GDM1 (cell line): ENCODE data around the gene ZBTB45.

Source experiments
- DNase-seq: peaks from one replicate; lab custom pipeline; 2025; lab: John Stamatoyannopoulos, UW

The ZBTB45 gene

GRCh38 chr19:58519355-58520256 lies at the start of gene ZBTB45:
Gene ZBTB45 (minus strand): TSS chr19:58519810. CDS start chr19:58517673, 2,137 bp downstream.
- peak; percentile 97 for DNase-seq

- no peak for DNase-seq
Observed at GRCh38 chr19:58568453-58569130, 49.0 kb upstream of the ZBTB45 start.

GRCh38 chr19:58566989-58567388 lies 47.4 kb upstream of the ZBTB45 start:
- no peak for DNase-seq

- DNase-seq, result no peak
Observed at GRCh38 chr19:58563823-58564222, 44.2 kb upstream of the ZBTB45 start.

- no peak for DNase-seq
Observed at GRCh38 chr19:58563034-58563573, 43.5 kb upstream of the ZBTB45 start.

- DNase-seq, result no peak
Observed at GRCh38 chr19:58562122-58563033, 42.8 kb upstream of the ZBTB45 start.

GRCh38 chr19:58561373-58562121 lies 41.9 kb upstream of the ZBTB45 start:
- no peak for DNase-seq

GRCh38 chr19:58560921-58561320 lies 41.3 kb upstream of the ZBTB45 start:
- no peak for DNase-seq

GRCh38 chr19:58560007-58560887 lies 40.6 kb upstream of the ZBTB45 start:
- DNase-seq, result no peak

- no peak for DNase-seq
Observed at GRCh38 chr19:58559275-58560006, 39.8 kb upstream of the ZBTB45 start.

GRCh38 chr19:58558623-58559274 lies 39.1 kb upstream of the ZBTB45 start:
- no peak for DNase-seq

GRCh38 chr19:58558066-58558622 lies 38.5 kb upstream of the ZBTB45 start, which contains the start of gene UBE2M:
Gene UBE2M (minus strand): TSS chr19:58558611. CDS start chr19:58558381, 230 bp downstream.
- no peak for DNase-seq

- DNase-seq, result no peak
Observed at GRCh38 chr19:58557221-58558065, 37.8 kb upstream of the ZBTB45 start.

- no peak for DNase-seq
Observed at GRCh38 chr19:58556622-58557220, 37.1 kb upstream of the ZBTB45 start.

GRCh38 chr19:58555920-58556621 lies 36.5 kb upstream of the ZBTB45 start:
- no peak for DNase-seq

GRCh38 chr19:58555369-58555885 lies 35.8 kb upstream of the ZBTB45 start:
- DNase-seq, result no peak
